CD4-positive, alpha-beta T cell treated with Interleukin-15 for 4 hours (primary cell): ENCODE results near the gene HPS3.
"Not testable (repeated sequence)": the region's sequence is repeated elsewhere in the genome, so short reads cannot be mapped to it uniquely, and the experiment has no call there.

Source experiments
- DNase-seq: peaks from one replicate; pipeline ENCODE4 v3.0.0-alpha.2; 2020; ENCODE audit warnings: low spot score

Gene HPS3

DNA sequence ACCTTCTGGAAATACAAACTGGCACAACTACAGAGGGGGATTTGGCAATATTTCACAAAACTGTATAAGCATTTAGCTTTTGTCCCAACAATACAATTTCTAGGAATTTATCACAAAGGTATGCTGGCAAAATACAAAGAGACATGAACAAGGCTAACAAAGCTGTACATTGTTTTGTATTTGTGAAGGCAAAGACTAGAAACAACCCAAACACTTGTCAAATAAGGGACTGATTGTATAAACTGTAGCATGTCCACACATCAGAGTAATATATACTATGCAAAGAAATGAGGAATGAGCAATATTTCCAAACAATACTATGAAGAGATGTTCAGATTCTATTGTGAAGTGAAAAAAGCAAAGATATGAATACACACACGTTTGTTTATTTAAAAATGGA, 65.8 kb downstream of the HPS3 start:
- DNase-seq: no peak

DNA sequence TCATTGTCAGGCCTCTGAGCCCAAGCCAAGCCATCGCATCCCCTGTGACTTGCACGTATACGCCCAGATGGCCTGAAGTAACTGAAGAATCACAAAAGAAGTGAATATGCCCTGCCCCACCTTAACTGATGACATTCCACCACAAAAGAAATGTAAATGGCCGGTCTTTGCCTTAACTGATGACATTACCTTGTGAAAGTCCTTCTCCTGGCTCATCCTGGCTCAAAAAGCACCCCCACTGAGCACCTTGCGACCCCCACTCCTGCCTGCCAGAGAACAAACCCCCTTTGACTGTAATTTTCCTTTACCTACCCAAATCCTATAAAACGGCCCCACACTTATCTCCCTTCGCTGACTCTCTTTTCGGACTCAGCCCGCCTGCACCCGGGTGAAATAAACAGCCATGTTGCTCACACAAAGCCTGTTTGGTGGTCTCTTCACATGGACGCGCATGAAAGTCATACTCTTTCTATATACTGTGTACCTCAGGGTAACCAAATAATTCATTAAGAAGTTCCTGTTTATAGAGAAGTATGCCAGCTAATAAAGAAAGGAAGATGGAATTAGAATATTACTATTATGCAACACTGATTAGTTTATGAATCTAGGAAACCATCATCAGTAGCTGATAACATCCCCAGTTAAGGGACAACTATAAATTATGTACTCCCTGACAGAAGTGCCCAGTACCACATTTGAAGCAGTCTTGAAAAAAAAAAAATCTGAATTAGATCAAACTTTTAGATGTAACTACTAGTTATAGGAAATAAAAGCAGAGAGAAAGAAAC, 67.6 kb downstream of the HPS3 start:
- not testable (repeated sequence) for DNase-seq

- DNase-seq: no peak
These were observed 68.2 kb downstream of the HPS3 start for GRCh38 chr3:149197669-149198068.

GRCh38 chr3:149198611-149199010, 69.2 kb downstream of the HPS3 start:
- DNase-seq: no peak

DNA sequence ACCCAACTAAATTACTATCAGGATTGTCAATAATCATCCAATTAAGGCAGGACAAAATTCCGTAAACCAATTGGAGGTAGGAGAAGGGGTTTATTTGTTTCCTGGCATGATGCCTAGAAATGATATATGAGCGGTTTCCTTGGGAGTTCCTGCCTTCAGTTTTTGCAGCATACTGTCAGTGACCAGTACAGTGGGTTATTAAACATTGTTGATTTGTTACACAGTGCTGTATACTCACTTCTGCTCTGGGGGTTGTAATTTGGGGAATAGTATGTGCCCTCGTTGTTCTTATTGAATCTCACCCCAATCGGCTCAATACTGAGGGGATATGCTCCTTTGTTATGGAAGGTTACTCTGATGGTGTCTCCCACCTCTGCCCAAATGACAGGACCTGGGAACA, 70.0 kb downstream of the HPS3 start:
- DNase-seq: no peak

GRCh38 chr3:149203758-149204157, 74.3 kb downstream of the HPS3 start:
- no peak for DNase-seq

DNA sequence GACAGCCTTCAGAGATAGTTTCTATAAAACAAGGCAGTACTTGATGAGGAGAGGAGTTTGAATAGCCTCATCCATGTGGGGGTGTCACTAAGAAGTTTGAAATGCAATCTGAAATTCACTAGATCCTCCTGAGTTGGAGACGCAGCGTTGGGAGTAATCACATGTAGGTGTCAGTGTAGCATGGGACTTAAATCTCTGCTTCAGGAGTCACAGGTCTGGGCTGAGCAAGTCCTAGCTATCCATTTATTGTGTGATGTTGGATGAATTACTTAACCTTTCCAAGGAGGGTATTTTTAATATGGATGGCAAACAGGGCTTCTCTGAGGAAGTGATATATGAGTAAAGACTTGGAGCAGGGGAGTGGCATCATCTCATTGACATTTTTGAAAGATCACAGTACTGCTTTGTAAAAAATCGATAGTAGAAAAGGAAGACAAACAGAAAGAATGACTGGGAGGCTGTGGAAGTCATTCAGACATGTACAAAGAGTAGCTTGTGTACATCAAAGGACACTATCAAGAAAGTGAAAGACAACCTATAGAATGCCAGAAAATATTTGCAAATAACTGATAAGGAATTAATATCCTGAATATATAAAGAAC, 75.1 kb downstream of the HPS3 start:
- DNase-seq: no peak

GRCh38 chr3:149207475-149207874, 78.0 kb downstream of the HPS3 start:
- DNase-seq: no peak

DNA sequence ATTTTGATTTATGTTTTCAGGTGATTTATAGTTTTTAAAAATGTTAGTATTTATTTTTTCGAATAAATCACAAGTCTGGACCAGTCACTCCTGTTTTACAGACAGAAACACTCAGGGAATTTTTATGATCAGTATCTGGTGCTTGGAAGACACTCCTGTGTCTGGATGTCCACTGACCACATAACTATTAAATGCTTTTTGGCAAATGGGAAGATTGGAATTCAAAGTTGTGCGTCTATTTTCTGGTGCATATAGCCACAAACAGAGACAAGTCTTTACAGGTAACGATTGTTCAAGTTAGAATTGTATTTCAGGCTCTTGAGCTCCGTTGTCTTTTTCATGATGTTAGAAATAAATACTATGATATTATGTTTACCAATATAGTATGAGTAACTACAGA, 80.0 kb downstream of the HPS3 start:
- no peak for DNase-seq

- DNase-seq: no peak
These were observed 82.9 kb downstream of the HPS3 start for GRCh38 chr3:149212386-149212785.

GRCh38 chr3:149214702-149215101, 85.3 kb downstream of the HPS3 start:
- no peak for DNase-seq

DNA sequence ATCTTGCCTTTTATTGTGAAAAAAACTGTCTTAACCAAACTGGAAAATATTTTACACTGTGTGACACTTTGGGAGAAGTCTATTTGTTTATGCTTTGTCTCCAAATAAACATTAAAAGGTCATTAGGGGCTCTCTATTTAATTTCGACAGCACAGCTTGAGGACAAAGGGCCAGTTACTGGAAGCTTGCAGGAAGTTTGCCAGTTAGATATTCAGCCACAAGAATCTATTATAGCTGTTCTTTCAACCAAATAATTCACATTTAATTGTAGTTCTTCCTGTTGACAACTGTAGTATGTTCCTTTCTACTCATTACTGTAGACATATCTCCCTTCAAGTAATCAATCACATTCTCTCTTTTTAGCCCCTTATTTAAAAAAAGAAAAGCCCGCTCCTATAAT, 86.1 kb downstream of the HPS3 start:
- no peak for DNase-seq

- no peak for DNase-seq
These were observed 86.9 kb downstream of the HPS3 start for GRCh38 chr3:149216193-149216869.

- DNase-seq: no peak
These were observed 87.9 kb downstream of the HPS3 start for GRCh38 chr3:149217347-149217746.

GRCh38 chr3:149219380-149220121, 90.1 kb downstream of the HPS3 start:
- not testable (repeated sequence) for DNase-seq

GRCh38 chr3:149221783-149222517, 92.5 kb downstream of the HPS3 start, which contains the start of gene CP:
CP (minus strand) TSS chr3:149221829; CDS start chr3:149221792, 37 bp downstream.
- no peak for DNase-seq
